OCI-LY7 (cell line): ENCODE measurements around the gene COX14. TPM values are rescaled to one million over a fixed set of nuclear protein-coding genes. Genes with fewer than 3 reads are reported as not detected.
"Not testable (repeated sequence)": the region's sequence is repeated elsewhere in the genome, so short reads cannot be mapped to it uniquely, and the experiment has no call there.

Experiments used
- BruUV-seq: library from RNA; stranded (reverse); fragments of 400-500 nt; replicated peaks from 2 replicates; lab custom pipeline; 2021; lab: Mats Ljungman, UMichigan
- CTCF ChIA-PET: fragments of 300-600 bp; sonication (Branson Sonifier 250); formaldehyde crosslinking; loops from one replicate; lab custom pipeline; 2022; ENCODE audit warnings: antibody characterized with exemption; ENCODE audit not compliant: unreplicated experiment; lab: Charles Lee
- POLR2A ChIA-PET: fragments of 300-600 bp; sonication (Branson Sonifier 250); formaldehyde crosslinking; loops from one replicate; lab custom pipeline; 2022; ENCODE audit warnings: antibody characterized with exemption; lab: Charles Lee
- DNase-seq: peaks from one replicate; pipeline ENCODE4 v3.0.0-alpha.2; 2015; ENCODE audit warnings: low spot score
- H2AFZ ChIP-seq: fragments of 200-600 bp; sonication (generic), shearing (Covaris generic); 2 replicates; pipeline ENCODE4 v1.6.1; 2014; ENCODE audit warnings: mild to moderate bottlenecking, antibody characterized with exemption, low read length, moderate library complexity
- H3K27ac ChIP-seq: fragments of 200-600 bp; sonication (generic); 2 replicates; pipeline ENCODE4 v1.5.1; 2014; ENCODE audit warnings: mixed run types, low read depth, mild to moderate bottlenecking, moderate library complexity, low read length, inconsistent platforms; ENCODE audit not compliant: poor library complexity, severe bottlenecking
- H3K36me3 ChIP-seq: fragments of 200-600 bp; sonication (generic); 2 replicates; pipeline ENCODE4 v1.6.1; 2014; ENCODE audit warnings: mild to moderate bottlenecking, antibody characterized with exemption, low read length, moderate library complexity, mixed read lengths; ENCODE audit not compliant: insufficient read depth
- H3K4me1 ChIP-seq: fragments of 200-600 bp; sonication (generic); 2 replicates; pipeline ENCODE4 v1.5.1; 2014; ENCODE audit warnings: mild to moderate bottlenecking, low read length; ENCODE audit not compliant: insufficient read depth, poor library complexity, severe bottlenecking
- H3K4me2 ChIP-seq: fragments of 200-600 bp; sonication (generic); 2 replicates; pipeline ENCODE4 v1.6.1; 2014; ENCODE audit warnings: mild to moderate bottlenecking, low read length
- H3K4me3 ChIP-seq: fragments of 200-600 bp; sonication (generic); 2 replicates; pipeline ENCODE4 v1.5.1; 2014; ENCODE audit warnings: mild to moderate bottlenecking, low read depth, low read length; ENCODE audit not compliant: poor library complexity, severe bottlenecking
- H3K79me2 ChIP-seq: fragments of 200-600 bp; sonication (generic); 2 replicates; pipeline ENCODE4 v1.6.1; 2016; ENCODE audit warnings: low read depth, mild to moderate bottlenecking, low read length, moderate library complexity, mixed read lengths; ENCODE audit not compliant: insufficient read depth
- H3K9me2 ChIP-seq: fragments of 200-600 bp; sonication (generic); 2 replicates; pipeline ENCODE4 v1.6.1; 2016; ENCODE audit warnings: mild to moderate bottlenecking, low read length, mixed read lengths; ENCODE audit not compliant: insufficient read depth
- H3K9me3 ChIP-seq: fragments of 200-600 bp; sonication (generic); 2 replicates; pipeline ENCODE4 v1.6.1; 2014; ENCODE audit warnings: mild to moderate bottlenecking, mixed run types, low read length, mixed read lengths
- H4K20me1 ChIP-seq: fragments of 200-600 bp; sonication (generic); 2 replicates; pipeline ENCODE4 v1.6.1; 2014; ENCODE audit warnings: mild to moderate bottlenecking, antibody characterized with exemption, low read length, moderate library complexity, mixed read lengths; ENCODE audit not compliant: insufficient read depth
- CTCF ChIP-seq: fragments of 200-600 bp; sonication (generic); conservative IDR thresholded peaks from 2 replicates; pipeline ENCODE4 v1.5.1; 2014; ENCODE audit warnings: mild to moderate bottlenecking, antibody characterized with exemption, low read length, moderate library complexity, mixed read lengths
- EZH2phosphoT487 ChIP-seq: fragments of 200-600 bp; sonication (generic); IDR thresholded peaks from 2 replicates; pipeline ENCODE4 v1.6.1; 2018; ENCODE audit warnings: low read depth, borderline replicate concordance, mild to moderate bottlenecking, mixed run types, antibody characterized with exemption, low read length, moderate library complexity, mixed read lengths
- intact Hi-C: fragments of 100-400 bp; cut with micrococcal nuclease; formaldehyde crosslinking; loops from one replicate; pipeline ENCODE4 v1.10.0; 2022; ENCODE audit not compliant: unreplicated experiment
- total RNA-seq, 2 experiments: library from RNA; depleted of rRNA in 1 of 2; stranded (reverse); fragments of >200 nt in 1 of 2; shearing (Covaris generic) in 1 of 2; gene quantifications; 2 replicates each; pipeline ENCODE4 v1.2.3, GENCODE V29; 2014 to 2022

Gene COX14
- total RNA-seq, 2 experiments from 2014 or later, result 54.3 to 57.4 TPM

DNA sequence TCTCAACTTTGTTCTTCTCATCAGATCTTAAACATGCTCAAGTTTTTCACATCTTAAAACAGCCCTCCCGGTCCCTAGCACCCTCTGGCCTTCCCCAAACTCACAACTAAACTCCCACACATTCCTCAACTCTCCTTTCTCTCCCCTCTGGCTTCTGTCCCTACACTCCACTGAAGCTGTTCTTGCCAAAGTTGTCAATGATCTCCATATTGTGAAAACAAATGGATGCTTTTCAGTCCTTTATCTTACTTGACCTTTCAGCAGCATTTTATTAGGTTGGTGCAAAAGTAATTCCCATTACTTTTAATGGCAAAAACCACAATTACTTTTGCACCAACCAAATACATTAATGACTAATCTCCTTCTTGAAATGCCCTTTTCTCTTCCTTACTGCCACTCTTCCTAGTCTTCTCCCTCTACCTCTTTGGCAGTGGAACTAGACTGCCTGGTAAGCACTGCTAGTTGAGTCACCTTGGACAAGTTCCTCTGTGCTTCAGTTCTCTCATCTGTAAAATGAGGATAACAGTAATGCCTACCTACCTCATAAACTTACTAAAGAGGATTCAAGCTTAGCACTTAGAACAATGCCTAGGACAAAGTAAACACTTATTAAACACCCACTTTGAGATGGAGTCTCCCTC is 39.1 kb downstream of the COX14 start:
- POLR2A ChIA-PET, result interaction anchor here (1.2 kb wide), 1 partner anchor 15 kb away, joined by 3 read pairs; no protein-coding TSS in a partner anchor
- TF ChIP-seq CTCF, result no peak
- no peak for TF ChIP-seq EZH2phosphoT487
- no peak overlapping the region for H3K4me3 ChIP-seq
- intact Hi-C loops, result no loop called here
- H3K9me2 ChIP-seq, result no peaks in the 10 kb centered on the region
- no peaks in the 10 kb centered on the region for H4K20me1 ChIP-seq
- H3K4me2 ChIP-seq, result no peak overlapping the region
- 0 out of 2 replicates have a peak, but pooled peaks cover 7% of the 10 kb centered on the region for H3K79me2 ChIP-seq
- no peak overlapping the region for H3K27ac ChIP-seq
- H3K36me3 ChIP-seq, result no peaks in the 10 kb centered on the region
- BruUV-seq, result TSS peak; percentile 41
- CTCF ChIA-PET, result no interaction called here
- H3K9me3 ChIP-seq, result no peaks in the 10 kb centered on the region
- no peak for DNase-seq
- H2AFZ ChIP-seq, result no peak overlapping the region
- H3K4me1 ChIP-seq, result no peaks in the 10 kb centered on the region

DNA sequence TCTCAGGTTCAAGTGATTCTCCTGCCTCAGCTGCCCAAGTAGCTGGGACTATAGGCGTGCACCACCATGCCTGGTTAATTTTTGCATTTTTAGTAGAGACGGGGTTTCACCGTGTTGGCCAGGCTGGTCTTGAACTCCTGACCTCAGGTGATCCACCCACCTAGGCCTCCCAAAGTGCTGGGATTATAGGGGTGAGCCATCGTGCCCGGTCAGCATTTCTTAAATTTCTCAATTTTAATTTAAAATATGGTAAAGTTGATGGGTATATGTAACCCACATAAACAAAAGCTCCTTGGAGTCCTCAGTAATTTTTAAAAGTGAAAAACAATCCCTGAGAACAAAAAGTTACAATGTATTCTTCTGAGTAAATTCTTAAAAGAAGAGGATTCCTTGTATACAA is 42.9 kb downstream of the COX14 start:
- H3K4me1 ChIP-seq, H3K27ac ChIP-seq, H3K9me3 ChIP-seq, DNase-seq, CTCF ChIA-PET, H3K4me3 ChIP-seq, H3K4me2 ChIP-seq, intact Hi-C loops, H2AFZ ChIP-seq, BruUV-seq, H3K9me2 ChIP-seq, H4K20me1 ChIP-seq: not testable (repeated sequence)
- H3K36me3 ChIP-seq, result peaks cover 20% of the 10 kb centered on the region
- H3K79me2 ChIP-seq, result peaks cover 12% of the 10 kb centered on the region; the same call in 1 of the 2 replicates
- POLR2A ChIA-PET, result interaction anchor here (0.6 to 1.7 kb wide), 4 partner anchors 12 to 186 kb away, joined by 3 to 6 read pairs (median 3); partner anchors contain the start of genes CERS5 and SMARCD1

DNA sequence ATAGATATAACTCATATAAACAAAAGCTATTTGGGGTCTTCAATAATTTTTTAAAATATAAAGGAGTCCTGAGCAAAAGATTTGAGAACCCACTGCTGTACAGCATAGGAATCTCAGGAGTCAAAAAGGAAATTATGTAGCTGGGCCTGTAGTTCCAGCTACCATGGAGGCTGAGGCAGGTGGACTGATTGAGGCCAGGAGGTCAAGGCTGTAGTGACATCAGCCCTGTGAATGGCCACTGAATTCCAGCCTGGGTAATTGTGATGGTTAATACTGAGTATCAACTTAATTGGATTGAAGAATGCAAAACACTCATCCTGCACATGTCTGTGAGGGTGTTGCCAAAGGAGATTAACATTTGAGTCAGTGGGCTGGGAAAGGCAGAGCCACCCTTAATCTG is 44.6 kb downstream of the COX14 start:
- no peak overlapping the region for H3K27ac ChIP-seq
- no peaks in the 10 kb centered on the region for H3K9me2 ChIP-seq
- ChIA-PET CTCF (interaction anchor here (0.6 kb wide), 1 partner anchor 19 kb away, joined by 3 read pairs; no protein-coding TSS in a partner anchor), POLR2A (interaction anchor here (0.6 to 0.9 kb wide), 3 partner anchors 19 to 553 kb away, joined by 3 to 4 read pairs (median 3); no protein-coding TSS in a partner anchor)
- H3K9me3 ChIP-seq, result no peaks in the 10 kb centered on the region
- no peak for DNase-seq
- peaks cover 17% of the 10 kb centered on the region; the same call in 1 of the 2 replicates for H3K79me2 ChIP-seq
- H3K4me3 ChIP-seq, result no peak overlapping the region
- H3K36me3 ChIP-seq, result peaks cover 29% of the 10 kb centered on the region
- intact Hi-C loops, result no loop called here
- no peak overlapping the region for H3K4me2 ChIP-seq
- 0 out of 2 replicates have a peak, but pooled peaks cover 5% of the 10 kb centered on the region for H4K20me1 ChIP-seq
- TF ChIP-seq EZH2phosphoT487, result no peak
- no peak for TF ChIP-seq CTCF
- H3K4me1 ChIP-seq, result no peaks in the 10 kb centered on the region
- H2AFZ ChIP-seq, result no peak overlapping the region
- no TSS peak for BruUV-seq
